Renal cortical epithelial cell (primary cell): ENCODE results near the gene FAM193B. TPM values are rescaled to one million over a fixed set of nuclear protein-coding genes. Genes with fewer than 3 reads are reported as not detected.

Experiments
- DNase-seq: peaks from one replicate; pipeline ENCODE4 v3.0.0-alpha.2; 2011; ENCODE audit warnings: low read depth
- total RNA-seq: library from RNA; depleted of rRNA; stranded (reverse); fragments of >200 nt; gene quantifications from 2 replicates; pipeline ENCODE4 v1.2.3, GENCODE V29; 2014

Gene FAM193B
- total RNA-seq = 7.3 and 25.4 TPM in 2 replicates

- peak; percentile 61 for DNase-seq
Measured at GRCh38 chr5:177554474-177555111, at the start of gene FAM193B. FAM193B (minus strand) TSS chr5:177554563; CDS start chr5:177554458, 105 bp downstream.

- no peak for DNase-seq
Measured at GRCh38 chr5:177604116-177604521, 49.8 kb upstream of the FAM193B start.

- DNase-seq = no peak
Measured at GRCh38 chr5:177603631-177604030, 49.3 kb upstream of the FAM193B start.

DNA sequence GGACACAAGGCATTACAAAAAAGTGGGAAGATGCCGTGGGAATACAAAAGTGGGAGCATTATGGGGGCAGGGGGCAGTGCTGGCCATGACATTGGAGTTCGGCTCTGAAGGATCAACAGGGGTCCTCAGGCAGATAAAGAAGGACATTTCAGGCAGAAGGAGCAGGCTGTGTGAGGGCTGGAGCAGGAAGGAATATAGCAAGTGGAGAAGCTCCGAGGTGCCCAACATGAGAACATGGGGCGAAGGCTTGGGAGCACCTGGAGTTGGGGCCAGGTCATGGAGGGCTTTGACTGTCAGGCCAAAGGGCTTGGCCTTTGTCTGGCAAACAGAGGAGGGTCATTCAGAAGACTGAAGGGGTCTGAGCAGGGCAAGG lies 48.1 kb upstream of the FAM193B start:
- DNase-seq = no peak

DNA sequence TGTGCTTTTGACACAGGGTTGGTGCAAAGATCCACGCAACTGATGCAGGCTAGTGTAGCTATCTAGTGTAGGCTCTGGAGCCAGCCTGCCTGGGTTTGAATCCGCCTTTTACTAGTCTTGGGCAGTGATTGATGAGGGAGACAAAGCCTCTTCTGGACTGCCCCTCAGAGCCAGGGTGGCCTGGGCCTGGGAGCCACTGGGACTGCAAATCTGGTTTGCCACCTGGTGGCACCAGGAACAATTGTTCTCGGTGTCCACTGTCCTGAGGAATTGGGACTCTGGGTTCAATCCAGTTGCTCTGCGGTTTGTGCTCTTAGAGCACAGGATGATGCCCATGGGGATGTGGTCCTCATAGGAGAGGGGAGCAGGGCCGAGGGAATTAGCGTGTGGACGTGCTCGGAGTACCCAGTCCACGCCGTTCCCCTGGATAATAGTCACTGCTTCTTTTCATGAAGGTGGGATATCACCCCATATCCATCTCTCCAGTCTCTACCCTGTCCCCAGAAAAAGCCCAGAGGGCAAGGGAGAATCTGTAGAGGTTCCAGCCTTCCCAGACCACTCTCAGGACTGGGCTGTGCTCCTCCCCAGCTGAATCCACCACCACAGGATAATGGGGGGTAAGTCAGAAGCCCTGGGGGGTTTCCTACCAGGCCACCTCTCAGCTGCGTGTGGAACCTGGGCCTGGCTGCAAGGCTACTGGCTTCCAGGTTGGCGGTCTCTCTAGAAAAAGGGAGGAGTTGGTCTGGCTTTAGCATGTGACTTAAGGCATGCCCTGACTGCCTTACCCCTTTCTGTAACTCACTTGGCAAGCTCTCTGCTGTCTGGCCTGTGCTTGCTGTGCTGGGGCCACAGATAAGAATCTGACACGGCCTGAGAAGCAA lies 47.5 kb upstream of the FAM193B start:
- no peak for DNase-seq

GRCh38 chr5:177601126-177601525 lies 46.8 kb upstream of the FAM193B start:
- DNase-seq = no peak

DNA sequence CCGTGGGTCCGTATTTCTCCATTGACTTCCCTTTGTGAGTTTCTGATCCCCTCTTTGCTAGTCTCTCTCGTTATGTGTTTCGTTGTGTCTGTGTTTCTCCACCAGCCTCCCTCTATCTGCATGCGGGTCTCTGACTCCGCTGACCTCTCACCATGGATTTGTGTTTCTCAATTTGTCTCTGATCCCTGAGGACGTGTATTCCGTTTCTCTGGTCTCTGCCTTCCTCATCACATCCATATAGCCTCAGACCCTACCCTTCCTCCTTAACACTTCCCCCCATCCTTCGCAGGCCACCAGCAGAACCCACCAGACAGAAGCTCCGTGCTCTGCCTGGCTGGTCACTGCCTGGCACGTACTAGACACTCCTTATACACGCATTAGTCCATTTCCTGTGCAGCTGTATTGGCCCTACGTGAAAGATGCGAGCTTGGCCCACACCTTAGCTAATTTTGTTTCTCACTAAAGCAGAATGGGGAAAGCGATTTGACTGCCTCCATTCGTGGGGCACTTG lies 46.2 kb upstream of the FAM193B start:
- peak; percentile 9 for DNase-seq

- peak; percentile 16 for DNase-seq
Measured at GRCh38 chr5:177599731-177600507, 45.6 kb upstream of the FAM193B start, which contains the start of gene B4GALT7. B4GALT7 (plus strand) TSS chr5:177600132; CDS start chr5:177600211, 79 bp downstream.

DNA sequence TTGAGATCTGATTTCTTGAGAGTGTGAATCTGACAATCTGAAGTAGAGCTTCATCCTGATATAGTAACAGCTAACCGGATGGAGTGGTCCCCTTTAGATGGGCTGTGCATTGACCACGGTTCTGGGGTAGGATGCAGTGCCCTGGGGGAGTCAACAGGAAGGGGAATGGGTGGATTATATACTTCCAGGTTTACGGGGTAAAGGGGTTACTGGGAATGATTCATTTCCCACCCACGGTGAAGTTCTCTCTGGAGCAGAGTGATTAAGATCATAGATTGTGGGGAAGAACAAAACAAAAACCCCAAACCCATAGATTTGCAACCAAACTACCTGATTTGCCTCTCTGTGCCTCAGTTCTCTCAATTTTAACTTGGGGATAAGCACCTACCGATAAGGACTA lies 44.1 kb upstream of the FAM193B start:
- no peak for DNase-seq

GRCh38 chr5:177596775-177597238 lies 42.4 kb upstream of the FAM193B start:
- no peak for DNase-seq

- peak; percentile 3 for DNase-seq
Measured at GRCh38 chr5:177595991-177596774, 41.8 kb upstream of the FAM193B start.

- no peak for DNase-seq
Measured at GRCh38 chr5:177595026-177595585, 40.7 kb upstream of the FAM193B start.

DNA sequence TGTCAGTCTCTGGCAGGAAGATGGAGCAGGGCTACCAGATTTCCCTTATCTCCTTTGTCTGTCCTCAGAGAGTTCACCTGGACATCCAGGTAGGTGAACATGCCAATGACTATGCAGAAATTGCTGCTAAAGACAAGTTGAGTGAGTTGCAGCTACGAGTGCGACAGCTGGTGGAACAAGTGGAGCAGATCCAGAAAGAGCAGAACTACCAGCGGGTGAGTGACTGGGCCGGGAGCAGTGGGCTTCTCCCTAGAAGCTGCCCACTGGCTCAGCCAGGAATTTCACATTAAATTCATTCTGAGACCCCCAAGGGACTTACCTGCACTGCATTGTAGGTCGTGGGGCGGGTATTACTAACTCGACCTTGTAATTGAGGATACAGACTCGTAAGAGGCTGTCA lies 39.7 kb upstream of the FAM193B start:
- no peak for DNase-seq

GRCh38 chr5:177593511-177593910 lies 39.1 kb upstream of the FAM193B start:
- no peak for DNase-seq

DNA sequence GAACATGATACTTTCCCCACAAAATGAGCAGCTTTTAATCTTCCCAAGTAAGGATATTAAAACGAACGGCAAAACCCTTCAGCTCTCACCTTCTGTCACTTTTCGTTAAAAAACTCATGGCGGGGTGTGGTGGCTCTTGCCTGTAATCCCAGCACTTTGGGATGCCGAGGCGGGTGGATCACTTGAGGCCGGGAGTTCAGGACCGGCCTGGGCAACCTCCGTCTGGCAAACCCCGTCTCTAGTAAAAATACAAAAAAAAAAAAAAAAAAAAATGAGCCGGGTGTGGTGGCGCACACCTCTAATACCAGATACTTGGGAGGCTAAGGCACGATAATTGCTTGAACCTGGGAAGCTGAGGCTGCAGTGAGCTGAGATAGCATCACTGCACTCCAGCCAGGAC lies 38.5 kb upstream of the FAM193B start:
- no peak for DNase-seq

DNA sequence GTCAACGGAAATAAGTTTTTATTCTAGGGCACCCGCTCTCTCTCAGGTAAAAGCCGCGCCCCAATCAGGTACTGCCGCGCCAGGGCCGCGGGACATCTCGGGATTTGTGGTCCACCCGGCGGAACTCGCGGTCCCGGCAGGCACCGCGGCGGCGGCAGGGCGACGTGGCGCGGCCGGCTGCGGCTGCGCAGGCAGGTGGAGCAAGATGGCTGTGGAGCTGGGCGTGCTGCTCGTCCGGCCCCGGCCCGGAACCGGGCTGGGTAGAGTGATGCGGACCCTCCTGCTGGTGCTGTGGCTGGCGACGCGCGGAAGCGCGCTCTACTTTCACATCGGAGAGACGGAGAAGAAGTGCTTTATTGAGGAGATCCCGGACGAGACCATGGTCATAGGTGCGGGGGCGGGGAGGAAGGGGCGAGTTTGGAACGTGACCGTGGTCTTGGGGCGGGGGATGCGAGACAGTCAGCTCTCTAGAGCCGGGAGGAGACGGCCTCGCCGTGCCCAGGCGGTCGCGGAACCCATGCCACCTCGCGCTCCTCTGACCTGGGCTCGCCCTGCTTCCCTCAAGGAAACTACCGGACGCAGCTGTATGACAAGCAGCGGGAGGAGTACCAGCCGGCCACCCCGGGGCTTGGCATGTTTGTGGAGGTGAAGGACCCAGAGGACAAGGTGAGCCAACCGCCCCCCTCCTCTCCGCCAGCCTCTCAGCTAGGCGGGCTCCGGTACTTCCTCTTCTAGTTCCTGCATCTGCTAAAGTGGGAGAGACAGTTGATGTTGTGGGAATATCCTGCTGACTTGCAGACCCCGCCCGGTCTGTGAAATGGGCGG lies 37.9 kb upstream of the FAM193B start, which contains the start of gene TMED9:
Gene TMED9, plus strand, starts transcription at position 194 of the 825 bp plus-strand sequence. Its CDS starts 12 bp downstream, at position 206.
- DNase-seq = peak; percentile 70

- no peak for DNase-seq
Measured at GRCh38 chr5:177591690-177592009, 37.3 kb upstream of the FAM193B start.

DNA sequence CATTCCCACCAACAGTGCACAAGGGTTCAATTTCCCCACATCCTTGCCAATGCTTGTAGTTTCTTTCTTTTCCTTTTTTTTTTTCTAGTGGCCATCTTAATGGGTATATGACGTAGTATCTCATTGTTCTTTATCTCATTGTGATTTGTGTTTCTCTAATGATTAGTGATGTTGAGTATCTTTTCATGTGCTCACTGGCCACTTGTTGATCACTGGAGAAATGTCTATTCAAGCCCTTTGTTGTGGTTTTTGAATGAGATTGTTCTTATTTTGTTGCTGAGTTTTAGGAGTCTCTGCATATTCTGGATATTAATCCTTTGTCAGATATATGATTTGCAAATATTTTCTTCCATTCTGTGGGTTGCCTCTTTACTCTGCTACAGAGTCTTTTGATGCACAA lies 36.0 kb upstream of the FAM193B start:
- DNase-seq = no peak

- no peak for DNase-seq
Measured at GRCh38 chr5:177588413-177588909, 34.1 kb upstream of the FAM193B start.

DNA sequence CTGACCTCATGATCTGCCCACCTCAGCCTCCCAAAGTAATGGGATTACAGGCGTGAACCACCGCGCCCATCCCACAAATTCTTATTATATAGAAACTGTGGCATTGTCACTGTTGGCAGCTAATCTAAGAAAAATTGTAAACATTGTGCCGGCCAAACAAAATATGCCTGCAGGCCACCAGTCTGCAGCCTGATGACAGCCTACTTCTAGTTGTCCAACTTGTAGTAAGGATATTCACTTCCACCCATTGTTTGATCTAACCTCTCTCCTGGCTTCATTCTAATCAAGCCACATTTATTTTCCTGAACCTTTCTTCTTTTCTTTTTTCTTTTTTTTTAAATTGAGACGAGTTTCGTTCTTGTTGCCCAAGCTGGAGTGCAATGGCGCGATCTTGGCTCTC lies 24.0 kb upstream of the FAM193B start:
- no peak for DNase-seq
